HG03378 (cell line): Measurements from ENCODE around the gene BAG5.
"Not testable (repeated sequence)": the region's sequence is repeated elsewhere in the genome, so short reads cannot be mapped to it uniquely, and the experiment has no call there.

ENCODE experiments used
- ATAC-seq: cut with Tn5 transposase; IDR thresholded peaks from one replicate; pipeline ENCODE4 v1.9.1; 2021; ENCODE audit warnings: mild to moderate bottlenecking, moderate library complexity; ENCODE audit not compliant: unreplicated experiment

The BAG5 gene

DNA sequence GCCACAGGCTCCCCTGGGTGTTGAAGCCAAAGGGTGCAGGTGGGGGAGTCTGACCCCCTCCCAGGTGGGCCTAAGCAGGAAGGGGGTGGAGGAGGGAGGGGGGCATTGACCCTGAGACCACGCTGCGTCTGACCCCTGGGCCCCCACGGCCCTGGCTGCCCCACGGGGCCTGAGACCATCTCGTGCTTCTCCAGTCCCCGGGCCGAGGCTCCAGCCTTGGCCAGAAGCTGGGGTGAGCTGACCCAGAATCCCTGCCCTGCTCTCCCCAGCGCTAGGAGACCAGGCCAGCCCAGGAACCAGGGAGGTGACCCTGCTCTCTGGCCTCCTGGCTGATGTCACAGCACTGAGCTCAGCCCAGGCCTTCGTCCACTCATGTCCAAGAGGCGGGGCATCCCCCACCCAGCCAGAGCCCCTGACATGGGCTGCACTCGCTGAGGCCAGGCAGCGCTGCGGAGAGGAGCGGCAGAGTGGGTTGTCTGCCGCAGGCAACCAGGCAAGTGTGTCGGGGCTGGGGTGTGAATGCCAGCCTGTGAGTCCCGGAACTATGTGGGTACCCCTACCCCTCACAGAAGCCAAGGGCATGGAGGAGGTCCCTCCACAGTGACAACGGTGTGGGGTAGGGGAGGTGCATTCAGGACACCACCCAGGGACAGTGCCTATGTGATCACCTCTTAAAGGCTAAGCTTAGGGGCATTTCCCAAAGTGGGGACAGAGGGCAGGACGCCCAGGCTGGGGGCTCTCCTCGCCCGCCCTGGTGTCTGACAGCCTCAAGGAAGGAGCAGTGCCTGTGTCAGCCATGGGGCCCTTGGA, 27.2 kb downstream of the BAG5 start:
- ATAC-seq = no peak

DNA sequence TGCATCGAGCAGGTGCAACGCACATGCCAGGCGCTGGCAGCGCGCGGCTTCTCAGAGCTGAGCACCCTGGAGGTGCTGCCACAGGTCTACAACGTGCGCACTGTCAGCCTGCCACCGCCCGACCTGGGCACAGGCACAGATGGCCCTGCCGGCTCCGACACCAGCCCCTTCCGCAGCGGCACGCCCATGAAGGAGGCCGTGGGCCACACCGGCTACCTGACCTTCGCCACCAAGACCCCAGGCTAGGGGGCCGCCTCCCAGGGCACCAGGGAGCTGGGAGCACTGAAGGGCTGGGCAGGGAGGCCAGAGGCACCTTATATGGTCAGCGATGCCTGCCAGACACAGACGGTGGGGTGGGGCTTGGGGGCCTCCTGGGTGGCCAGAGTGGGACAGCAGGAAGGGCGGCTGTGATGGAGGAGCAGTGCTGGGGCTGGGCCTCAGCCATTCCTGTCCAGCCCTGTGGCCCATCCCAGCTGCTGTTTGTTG, 27.8 kb downstream of the BAG5 start:
- no peak for ATAC-seq

- ATAC-seq = no peak
These were observed 28.4 kb downstream of the BAG5 start for GRCh38 chr14:103533999-103534575.

DNA sequence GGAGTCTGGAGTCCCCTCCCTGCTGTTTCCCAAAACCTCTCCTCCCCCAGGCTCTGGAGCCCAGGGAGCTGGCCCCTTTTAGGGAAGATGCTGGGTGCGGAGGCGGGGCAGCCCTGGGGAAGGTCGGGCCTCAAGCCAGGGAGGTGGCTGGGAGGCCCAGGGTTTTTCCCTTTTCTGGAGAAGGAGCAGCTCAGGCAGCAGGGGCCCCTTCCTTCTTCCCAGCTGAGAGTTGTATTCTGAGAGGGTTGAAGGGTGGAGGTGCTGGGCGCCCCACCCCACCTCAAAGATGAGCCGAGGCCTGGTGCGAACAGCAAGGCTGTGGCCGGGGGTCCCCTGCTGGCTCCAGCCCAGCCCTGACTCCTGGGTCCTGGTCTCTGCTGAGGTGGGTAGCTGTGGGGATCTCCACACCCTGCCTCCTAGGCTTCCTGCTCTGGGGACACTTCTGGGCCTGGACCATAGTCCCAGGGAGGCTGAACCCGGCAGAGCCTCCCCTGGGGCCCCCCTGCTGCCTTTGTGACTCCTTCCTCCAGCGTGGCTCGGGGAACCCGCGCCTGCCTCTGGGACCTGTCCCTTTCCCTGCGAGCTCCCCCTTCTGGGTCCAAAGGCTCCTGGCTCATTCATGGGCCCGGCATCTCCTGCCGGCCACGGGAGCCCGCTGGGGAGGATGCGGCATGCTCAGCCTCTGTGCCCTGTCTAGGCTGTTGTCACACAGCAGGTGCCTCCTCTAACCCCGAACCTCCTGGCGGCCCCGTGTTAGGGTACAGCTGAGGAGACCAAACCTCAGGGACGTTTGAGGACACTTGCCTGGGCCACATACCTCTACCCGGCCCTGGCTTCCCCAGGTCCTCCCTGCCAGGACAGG, 29.1 kb downstream of the BAG5 start:
- ATAC-seq = no peak

DNA sequence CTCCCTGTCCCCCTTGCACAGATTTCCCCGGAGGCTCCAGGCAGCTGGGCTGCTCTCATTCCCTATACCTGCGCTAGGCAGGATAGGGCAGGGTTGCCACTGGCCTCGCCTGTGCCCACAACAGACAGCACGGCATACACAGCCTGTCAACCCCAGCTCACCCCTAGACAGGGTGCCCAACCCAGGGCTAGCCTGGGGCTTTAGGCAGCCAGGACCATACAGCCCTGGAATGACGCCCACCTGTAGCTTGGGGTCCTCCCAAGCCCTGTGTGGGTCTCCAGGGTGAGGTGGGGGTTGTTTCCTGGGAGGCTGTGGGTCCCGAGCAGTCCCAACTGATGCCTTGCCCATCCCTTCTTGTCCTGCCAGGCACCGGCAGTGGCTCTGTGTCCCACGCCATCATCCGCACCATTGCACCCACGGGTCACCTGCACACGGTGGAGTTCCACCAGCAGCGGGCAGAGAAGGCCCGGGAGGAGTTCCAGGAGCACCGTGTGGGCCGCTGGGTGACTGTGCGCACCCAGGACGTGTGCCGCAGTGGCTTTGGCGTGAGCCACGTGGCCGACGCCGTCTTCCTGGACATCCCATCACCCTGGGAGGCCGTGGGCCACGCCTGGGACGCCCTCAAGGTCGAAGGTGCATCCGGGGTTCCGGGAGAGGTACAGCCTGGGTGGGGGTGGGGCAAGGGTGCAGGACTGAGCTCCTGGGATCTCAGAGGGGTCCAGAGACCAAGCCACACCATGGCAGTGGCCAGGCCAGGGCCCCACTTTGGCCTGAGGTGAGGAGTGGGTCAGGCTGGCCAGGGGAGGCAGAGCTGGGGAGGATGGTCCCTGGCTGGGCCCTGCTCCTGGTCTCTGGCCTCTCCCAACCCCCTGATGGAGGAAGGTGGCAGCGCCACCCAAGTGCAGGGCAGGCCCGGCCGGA, 30.0 kb downstream of the BAG5 start:
- ATAC-seq = no peak

- ATAC-seq = no peak
These were observed 30.8 kb downstream of the BAG5 start for GRCh38 chr14:103531421-103532215.

GRCh38 chr14:103530831-103531230, 31.6 kb downstream of the BAG5 start:
- no peak for ATAC-seq

GRCh38 chr14:103530390-103530789, 32.1 kb downstream of the BAG5 start:
- no peak for ATAC-seq

GRCh38 chr14:103529383-103530365, 32.8 kb downstream of the BAG5 start:
- no peak for ATAC-seq

- no peak for ATAC-seq
These were observed 33.7 kb downstream of the BAG5 start, which contains the start of gene TRMT61A for GRCh38 chr14:103528587-103529382. TRMT61A (plus strand) TSS chr14:103529196; CDS start chr14:103529979, 783 bp downstream.

GRCh38 chr14:103528146-103528586, 34.3 kb downstream of the BAG5 start:
- ATAC-seq = no peak

DNA sequence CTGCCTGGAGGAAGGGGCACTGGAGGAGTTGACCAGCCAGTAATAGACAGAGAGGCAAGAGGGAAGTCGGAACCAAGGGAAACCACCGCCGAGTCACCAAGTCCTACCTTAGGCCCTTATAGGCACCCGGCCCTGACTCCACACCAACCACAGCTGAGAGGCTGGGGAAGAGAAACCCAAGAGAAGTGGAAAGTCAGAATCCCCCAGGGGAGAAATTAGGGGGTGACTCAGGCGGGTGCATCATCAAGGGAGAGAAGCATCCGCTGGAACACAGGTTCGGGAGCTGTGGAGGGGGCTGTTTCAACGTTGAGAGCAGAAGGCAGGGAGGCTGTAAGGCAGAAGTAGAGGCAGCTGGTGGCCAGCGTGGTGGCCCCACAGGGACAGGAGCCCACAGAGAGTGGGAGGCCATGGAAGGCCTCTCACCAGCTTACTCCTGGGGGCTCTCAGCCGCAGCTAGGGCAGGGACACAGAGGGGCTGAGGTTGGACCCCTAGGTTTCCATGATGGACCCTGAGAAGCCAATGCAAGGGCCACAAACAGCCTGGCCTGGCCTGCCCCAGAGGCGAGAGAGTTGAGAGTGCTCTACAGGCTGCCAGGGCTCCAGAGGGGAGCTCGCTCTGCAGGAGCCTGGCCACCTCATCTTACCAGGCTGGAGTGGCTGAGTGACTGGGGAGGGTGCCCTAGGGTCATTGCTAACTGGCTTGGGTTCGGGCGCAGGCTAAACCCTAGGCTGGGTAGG, 34.9 kb downstream of the BAG5 start:
- peak; percentile 61 for ATAC-seq

DNA sequence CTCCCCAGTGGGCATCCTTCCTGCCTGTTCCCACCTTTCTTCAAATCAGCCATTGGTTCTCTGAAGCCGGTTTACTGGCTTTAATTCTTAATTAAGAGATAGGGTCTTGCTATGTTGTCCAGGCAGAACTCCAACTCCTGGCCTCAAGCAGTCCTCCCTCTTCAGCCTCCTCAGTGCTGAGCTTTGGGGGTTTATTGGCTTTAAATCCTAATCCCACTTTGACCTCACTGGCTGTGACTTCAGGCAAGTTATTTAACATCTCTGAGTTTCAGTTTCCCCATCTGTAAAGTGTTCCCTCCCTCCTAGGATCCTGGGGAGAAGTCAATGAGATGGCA, 35.6 kb downstream of the BAG5 start:
- ATAC-seq = no peak

DNA sequence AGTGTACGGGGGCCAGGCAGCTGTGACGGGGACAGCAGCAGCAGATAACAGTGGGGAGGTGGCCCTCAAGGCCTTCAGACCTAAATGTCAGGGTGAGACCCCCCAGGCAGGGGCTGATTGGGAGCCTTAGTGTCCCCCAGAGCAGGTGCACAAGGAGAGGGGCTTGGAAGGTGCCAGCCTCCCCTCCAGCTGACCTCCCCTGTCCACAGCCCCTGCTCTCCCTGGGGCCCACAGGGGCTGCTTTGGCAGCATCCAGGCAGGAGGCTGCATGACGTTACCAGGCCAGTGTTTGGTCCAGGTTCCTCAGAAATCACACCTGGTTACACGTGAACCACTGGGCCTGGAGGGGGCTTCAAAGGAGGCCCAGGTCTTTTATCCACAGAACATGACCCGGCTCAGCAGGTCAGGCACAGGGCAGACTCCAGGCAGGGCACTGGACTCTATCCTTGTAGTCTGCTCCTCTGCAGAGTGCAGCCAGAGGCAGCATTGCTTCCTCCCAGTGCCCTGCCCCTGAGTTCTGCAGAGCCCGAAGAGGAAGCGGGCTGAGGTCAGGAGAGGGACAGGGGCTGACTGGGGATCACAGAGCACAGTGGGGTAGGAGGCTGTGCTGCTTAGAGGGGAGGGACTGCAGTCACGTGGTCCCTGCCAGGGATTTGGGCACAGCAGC, 36.1 kb downstream of the BAG5 start:
- ATAC-seq = no peak

- ATAC-seq = not testable (repeated sequence)
These were observed 36.8 kb downstream of the BAG5 start for GRCh38 chr14:103525430-103526246.
